ENCODE measurements around the gene NDRG4. TPM values are rescaled to one million over a fixed set of nuclear protein-coding genes. Genes with fewer than 3 reads are reported as not detected.

NDRG4 gene
- total and polyA plus RNA-seq, 2 experiments from 2014 or later = 8.6 to 8.7 TPM

GRCh38 chr16:58497468-58497867 lies 2.5 kb upstream of the NDRG4 start:
- no peak for DNase-seq (ENCODE audit: low spot score)
- Histone ChIP-seq H3K79me2 (no peaks in the 10 kb centered on the region), H3K4me2 (no peak overlapping the region), H3K27me3 (peaks cover 3% of the 10 kb centered on the region), H2AFZ (no peak overlapping the region), H4K20me1 (ENCODE audit: insufficient read depth, poor library complexity, severe bottlenecking) (no peaks in the 10 kb centered on the region), H3K27ac (no peak overlapping the region), H3K9me3 (ENCODE audit: low read depth) (no peaks in the 10 kb centered on the region), H3K4me1 (ENCODE audit: insufficient read depth) (peaks cover 7% of the 10 kb centered on the region), H3K9me2 (replicated peaks; ENCODE audit: insufficient read depth) (no peaks in the 10 kb centered on the region), H3K36me3 (replicated peaks; ENCODE audit: insufficient read depth, low read depth) (no peaks in the 10 kb centered on the region), H3K4me3 (no peak overlapping the region)
- 88% methylated on average over 2 of the region's 2 CpGs for WGBS (ENCODE audit: low lambda C conversion rate, missing lambda C conversion rate)
- no peak for TF ChIP-seq CTCF (IDR thresholded peaks at IDR 0.05; ENCODE audit: poor library complexity)
- no peak for TF ChIP-seq EZH2phosphoT487 (IDR thresholded peaks at IDR 0.05; ENCODE audit: low read depth, severe bottlenecking, unreplicated experiment)
- TF ChIP-seq EZH2 (IDR thresholded peaks at IDR 0.05; ENCODE audit: borderline replicate concordance) = no peak

- TF ChIP-seq EZH2phosphoT487 (IDR thresholded peaks at IDR 0.05; ENCODE audit: low read depth, severe bottlenecking, unreplicated experiment) = no peak
- TF ChIP-seq EZH2 (IDR thresholded peaks at IDR 0.05; ENCODE audit: borderline replicate concordance) = no peak
- Histone ChIP-seq H3K4me3 (no peak overlapping the region), H3K9me2 (replicated peaks; ENCODE audit: insufficient read depth) (no peaks in the 10 kb centered on the region), H4K20me1 (ENCODE audit: insufficient read depth, poor library complexity, severe bottlenecking) (no peaks in the 10 kb centered on the region), H3K36me3 (replicated peaks; ENCODE audit: insufficient read depth, low read depth) (no peaks in the 10 kb centered on the region), H3K4me2 (no peak overlapping the region), H3K27me3 (peaks cover 3% of the 10 kb centered on the region), H3K9me3 (ENCODE audit: low read depth) (no peaks in the 10 kb centered on the region), H3K27ac (no peak overlapping the region), H3K79me2 (no peaks in the 10 kb centered on the region), H3K4me1 (ENCODE audit: insufficient read depth) (peaks cover 7% of the 10 kb centered on the region), H2AFZ (no peak overlapping the region)
- DNase-seq (ENCODE audit: low spot score) = no peak
- 70% methylated on average over 5 of the region's 5 CpGs for WGBS (ENCODE audit: low lambda C conversion rate, missing lambda C conversion rate)
These were observed 2.0 kb upstream of the NDRG4 start for GRCh38 chr16:58497935-58498334.

GRCh38 chr16:58498341-58499091 lies 1.4 kb upstream of the NDRG4 start:
- 86% methylated on average over 9 of the region's 9 CpGs for WGBS (ENCODE audit: low lambda C conversion rate, missing lambda C conversion rate)
- H3K4me2 ChIP-seq = no peak overlapping the region
- H3K27me3 ChIP-seq = peaks cover 3% of the 10 kb centered on the region
- no peaks in the 10 kb centered on the region for H3K79me2 ChIP-seq
- no peak overlapping the region for H3K27ac ChIP-seq
- DNase-seq (ENCODE audit: low spot score) = no peak
- no peak overlapping the region for H3K4me3 ChIP-seq
- no peaks in the 10 kb centered on the region for H4K20me1 ChIP-seq (ENCODE audit: insufficient read depth, poor library complexity, severe bottlenecking)
- no peaks in the 10 kb centered on the region for H3K36me3 ChIP-seq (replicated peaks; ENCODE audit: insufficient read depth, low read depth)
- no peak overlapping the region for H2AFZ ChIP-seq
- H3K4me1 ChIP-seq (ENCODE audit: insufficient read depth) = peaks cover 7% of the 10 kb centered on the region
- no peaks in the 10 kb centered on the region for H3K9me3 ChIP-seq (ENCODE audit: low read depth)
- no peak for TF ChIP-seq EZH2 (IDR thresholded peaks at IDR 0.05; ENCODE audit: borderline replicate concordance)
- TF ChIP-seq CTCF (IDR thresholded peaks at IDR 0.05; ENCODE audit: poor library complexity) = no peak
- TF ChIP-seq EZH2phosphoT487 (IDR thresholded peaks at IDR 0.05; ENCODE audit: low read depth, severe bottlenecking, unreplicated experiment) = no peak
- H3K9me2 ChIP-seq (replicated peaks; ENCODE audit: insufficient read depth) = no peaks in the 10 kb centered on the region

GRCh38 chr16:58499092-58499511 lies 841 bp upstream of the NDRG4 start:
- WGBS (ENCODE audit: low lambda C conversion rate, missing lambda C conversion rate) = 91% methylated on average over 10 of the region's 10 CpGs
- Histone ChIP-seq H3K4me1 (ENCODE audit: insufficient read depth) (peaks cover 7% of the 10 kb centered on the region), H3K9me2 (replicated peaks; ENCODE audit: insufficient read depth) (no peaks in the 10 kb centered on the region), H3K27me3 (peaks cover 3% of the 10 kb centered on the region), H2AFZ (no peak overlapping the region), H3K4me2 (no peak overlapping the region), H3K79me2 (no peaks in the 10 kb centered on the region), H3K9me3 (ENCODE audit: low read depth) (no peaks in the 10 kb centered on the region), H3K4me3 (no peak overlapping the region), H3K36me3 (replicated peaks; ENCODE audit: insufficient read depth, low read depth) (no peaks in the 10 kb centered on the region), H3K27ac (no peak overlapping the region), H4K20me1 (ENCODE audit: insufficient read depth, poor library complexity, severe bottlenecking) (no peaks in the 10 kb centered on the region)
- TF ChIP-seq EZH2 (IDR thresholded peaks at IDR 0.05; ENCODE audit: borderline replicate concordance) (no peak), EZH2phosphoT487 (IDR thresholded peaks at IDR 0.05; ENCODE audit: low read depth, severe bottlenecking, unreplicated experiment) (no peak), CTCF (IDR thresholded peaks at IDR 0.05; ENCODE audit: poor library complexity) (no peak)
- DNase-seq (ENCODE audit: low spot score) = no peak

All from hepatocyte (in vitro differentiated cells).